Immature natural killer cell (primary cell): Measurements from ENCODE around the gene JPT1. TPM values are rescaled to one million over a fixed set of nuclear protein-coding genes. Genes with fewer than 3 reads are reported as not detected.
"Not testable (repeated sequence)": the region's sequence is repeated elsewhere in the genome, so short reads cannot be mapped to it uniquely, and the experiment has no call there.

Experiments used
- DNase-seq, 3 donors: peaks; one replicate each; pipeline ENCODE4 v3.0.0; 2022; ENCODE audit warnings: mixed read lengths in 1 of 3
- H3K27ac Mint-ChIP-seq, 6 donors: one replicate each; pipeline ENCODE4 v1.8.0; 2020; ENCODE audit warnings: mixed read lengths in 6 of 6, mild to moderate bottlenecking in 5 of 6, inconsistent platforms in 4 of 6, moderate library complexity in 3 of 6
- H3K27me3 Mint-ChIP-seq, 3 donors: one replicate each; pipeline ENCODE4 v1.8.0; 2020 to 2021; ENCODE audit warnings: low read depth in 3 of 3, mild to moderate bottlenecking in 3 of 3, mixed read lengths in 3 of 3, moderate library complexity in 3 of 3, inconsistent platforms in 1 of 3
- H3K36me3 Mint-ChIP-seq, 3 donors: one replicate each; pipeline ENCODE4 v1.8.0; 2020; ENCODE audit warnings: mixed read lengths in 3 of 3, inconsistent platforms in 2 of 3, mild to moderate bottlenecking in 2 of 3
- H3K4me1 Mint-ChIP-seq, 2 donors: one replicate each; pipeline ENCODE4 v1.8.0; 2020; ENCODE audit warnings: inconsistent platforms in 2 of 2, mild to moderate bottlenecking in 2 of 2, mixed read lengths in 2 of 2, moderate library complexity in 1 of 2
- H3K4me3 Mint-ChIP-seq, 5 donors: one replicate each; pipeline ENCODE4 v1.8.0; 2020; ENCODE audit warnings: mild to moderate bottlenecking in 5 of 5, mixed read lengths in 5 of 5, inconsistent platforms in 3 of 5, moderate library complexity in 3 of 5
- H3K9me3 Mint-ChIP-seq, 6 donors: one replicate each; pipeline ENCODE4 v1.8.0; 2020; ENCODE audit warnings: mild to moderate bottlenecking in 6 of 6, mixed read lengths in 6 of 6, inconsistent platforms in 4 of 6, moderate library complexity in 3 of 6
- polyA plus RNA-seq, 3 donors: library from polyadenylated mRNA; unstranded; fragments of 300-500 nt; fragmentation: Illumina TruSeq; gene quantifications; one replicate each; pipeline ENCODE4 v1.2.3, GENCODE V29; 2021

Gene JPT1
- polyA plus RNA-seq, 3 donors from 2014 or later: 105 to 168 (median 133) TPM

GRCh38 chr17:75131278-75132017, 22.9 kb downstream of the JPT1 start, which contains the start of gene NT5C:
TSS of gene NT5C (minus strand) at chr17:75131742. CDS start at chr17:75131707, 35 bp downstream.
- Mint-ChIP-seq H3K4me3 (peak within 1 kb of the TSS; percentile 91 to 92 (median 92)), H3K4me1 (peaks cover 18 to 20% of the 10 kb centered on the region in 2 donors), H3K36me3 (peaks cover 0 to 3% (median 0%) of the 10 kb centered on the region in 3 donors), H3K27ac (peak within 1 kb of the TSS; percentile 82 to 93 (median 90)), H3K9me3 (no peaks in the 10 kb centered on the region), H3K27me3 (peaks cover 2 to 4% (median 2%) of the 10 kb centered on the region in 3 donors)
- peak; percentile 74 to 75 (median 75) for DNase-seq

GRCh38 chr17:75130632-75131277, 23.6 kb downstream of the JPT1 start:
- Mint-ChIP-seq H3K36me3 (peaks cover 0 to 2% (median 0%) of the 10 kb centered on the region in 3 donors), H3K27me3 (peaks cover 2 to 4% (median 2%) of the 10 kb centered on the region in 3 donors), H3K9me3 (no peaks in the 10 kb centered on the region), H3K4me1 (peaks cover 23 to 24% of the 10 kb centered on the region in 2 donors), H3K4me3 (peak overlapping the region; percentile 86 to 91 (median 89)), H3K27ac (peak overlapping the region; percentile 73 to 89 (median 86))
- DNase-seq: peak in 2 of 3 donors; percentile 23 to 29

GRCh38 chr17:75130059-75130631, 24.2 kb downstream of the JPT1 start:
- Mint-ChIP-seq H3K27me3 (peaks cover 2% of the 10 kb centered on the region in 3 donors), H3K4me1 (peaks cover 24 to 27% of the 10 kb centered on the region in 2 donors), H3K9me3 (no peaks in the 10 kb centered on the region), H3K36me3 (no peaks in the 10 kb centered on the region), H3K27ac (peak overlapping the region; percentile 14 to 89 (median 83)), H3K4me3 (peak overlapping the region; percentile 86 to 91 (median 89))
- no peak for DNase-seq

- no peaks in the 10 kb centered on the region for H3K9me3 Mint-ChIP-seq
- no peaks in the 10 kb centered on the region for H3K36me3 Mint-ChIP-seq
- peaks cover 1 to 2% (median 2%) of the 10 kb centered on the region in 3 donors for H3K27me3 Mint-ChIP-seq
- H3K4me1 Mint-ChIP-seq: peaks cover 30 to 33% of the 10 kb centered on the region in 2 donors
- peak overlapping the region in 4 of 6 donors; percentile 14 to 74 (median 54) for H3K27ac Mint-ChIP-seq
- H3K4me3 Mint-ChIP-seq: peak overlapping the region; percentile 23 to 62 (median 53)
- DNase-seq: no peak
These were observed 24.7 kb downstream of the JPT1 start for GRCh38 chr17:75129576-75129975.

GRCh38 chr17:75128694-75129505, 25.4 kb downstream of the JPT1 start:
- H3K9me3 Mint-ChIP-seq: no peaks in the 10 kb centered on the region
- H3K4me3 Mint-ChIP-seq: peak overlapping the region in 4 of 5 donors; percentile 4 to 62 (median 46)
- DNase-seq: no peak
- H3K27me3 Mint-ChIP-seq: peaks cover 2 to 5% (median 2%) of the 10 kb centered on the region in 3 donors
- H3K27ac Mint-ChIP-seq: no peak overlapping the region
- H3K4me1 Mint-ChIP-seq: peaks cover 37 to 40% of the 10 kb centered on the region in 2 donors
- H3K36me3 Mint-ChIP-seq: no peaks in the 10 kb centered on the region

- Mint-ChIP-seq H3K4me3 (peak overlapping the region in 1 of 5 donors; percentile 29), H3K27ac (peak overlapping the region in 1 of 6 donors; percentile 29), H3K4me1 (peaks cover 41 to 43% of the 10 kb centered on the region in 2 donors)
- not testable (repeated sequence) for DNase-seq, H3K9me3 Mint-ChIP-seq, H3K27me3 Mint-ChIP-seq, H3K36me3 Mint-ChIP-seq
These were observed 26.4 kb downstream of the JPT1 start for GRCh38 chr17:75127936-75128335.

GRCh38 chr17:75126954-75127353, 27.4 kb downstream of the JPT1 start:
- no peak for DNase-seq
- H3K4me1 Mint-ChIP-seq: peaks cover 36 to 38% of the 10 kb centered on the region in 2 donors
- no peak overlapping the region for H3K4me3 Mint-ChIP-seq
- no peak overlapping the region for H3K27ac Mint-ChIP-seq
- no peaks in the 10 kb centered on the region for H3K9me3 Mint-ChIP-seq
- peaks cover 0 to 6% (median 2%) of the 10 kb centered on the region in 3 donors for H3K27me3 Mint-ChIP-seq
- no peaks in the 10 kb centered on the region for H3K36me3 Mint-ChIP-seq

GRCh38 chr17:75125984-75126383, 28.3 kb downstream of the JPT1 start:
- no peaks in the 10 kb centered on the region for H3K9me3 Mint-ChIP-seq
- H3K27me3 Mint-ChIP-seq: peaks cover 0 to 6% (median 2%) of the 10 kb centered on the region in 3 donors
- H3K36me3 Mint-ChIP-seq: peaks cover under 1 to 6% (median 1%) of the 10 kb centered on the region in 3 donors
- no peak overlapping the region for H3K4me3 Mint-ChIP-seq
- DNase-seq: no peak
- H3K27ac Mint-ChIP-seq: peak overlapping the region in 4 of 6 donors; percentile 14 to 75 (median 52)
- H3K4me1 Mint-ChIP-seq: peaks cover 35 to 37% of the 10 kb centered on the region in 2 donors

GRCh38 chr17:75124819-75125162, 29.5 kb downstream of the JPT1 start:
- H3K4me1 Mint-ChIP-seq: peaks cover 30 to 32% of the 10 kb centered on the region in 2 donors
- no peak for DNase-seq
- peak overlapping the region in 4 of 5 donors; percentile 9 to 49 (median 34) for H3K4me3 Mint-ChIP-seq
- H3K9me3 Mint-ChIP-seq: no peaks in the 10 kb centered on the region
- H3K36me3 Mint-ChIP-seq: peaks cover 4 to 8% (median 8%) of the 10 kb centered on the region in 3 donors
- H3K27ac Mint-ChIP-seq: peak overlapping the region in 4 of 6 donors; percentile 16 to 77 (median 53)
- peaks cover 0 to 6% (median 2%) of the 10 kb centered on the region in 3 donors for H3K27me3 Mint-ChIP-seq

- peaks cover 0 to 6% (median 2%) of the 10 kb centered on the region in 3 donors for H3K27me3 Mint-ChIP-seq
- peak overlapping the region in 5 of 6 donors; percentile 48 to 77 (median 57) for H3K27ac Mint-ChIP-seq
- peak overlapping the region in 4 of 5 donors; percentile 9 to 49 (median 34) for H3K4me3 Mint-ChIP-seq
- H3K9me3 Mint-ChIP-seq: no peaks in the 10 kb centered on the region
- peaks cover 4 to 8% (median 8%) of the 10 kb centered on the region in 3 donors for H3K36me3 Mint-ChIP-seq
- peaks cover 27 to 32% of the 10 kb centered on the region in 2 donors for H3K4me1 Mint-ChIP-seq
- no peak for DNase-seq
These were observed 30.1 kb downstream of the JPT1 start for GRCh38 chr17:75124041-75124818.

GRCh38 chr17:75118307-75118706, 36.0 kb downstream of the JPT1 start:
- Mint-ChIP-seq H3K4me3 (no peak overlapping the region), H3K27me3 (peaks cover 0 to 2% (median 0%) of the 10 kb centered on the region in 3 donors), H3K27ac (no peak overlapping the region), H3K9me3 (no peaks in the 10 kb centered on the region), H3K36me3 (peaks cover 4 to 19% (median 8%) of the 10 kb centered on the region in 3 donors), H3K4me1 (peaks cover 15 to 21% of the 10 kb centered on the region in 2 donors)
- DNase-seq: no peak

GRCh38 chr17:75116737-75117136, 37.6 kb downstream of the JPT1 start:
- Mint-ChIP-seq H3K4me1 (peaks cover 21 to 28% of the 10 kb centered on the region in 2 donors), H3K27me3 (peaks cover 0 to 2% (median 0%) of the 10 kb centered on the region in 3 donors), H3K9me3 (no peaks in the 10 kb centered on the region), H3K27ac (peak overlapping the region in 2 of 6 donors; percentile 12 to 61), H3K4me3 (no peak overlapping the region), H3K36me3 (peaks cover 4 to 19% (median 13%) of the 10 kb centered on the region in 3 donors)
- DNase-seq: no peak
